ENCODE measurements around the gene CEP128. TPM values are rescaled to one million over a fixed set of nuclear protein-coding genes. Genes with fewer than 3 reads are reported as not detected.

The CEP128 gene
- total RNA-seq, 1 donor from 2014 or later = 1.7 TPM

DNA sequence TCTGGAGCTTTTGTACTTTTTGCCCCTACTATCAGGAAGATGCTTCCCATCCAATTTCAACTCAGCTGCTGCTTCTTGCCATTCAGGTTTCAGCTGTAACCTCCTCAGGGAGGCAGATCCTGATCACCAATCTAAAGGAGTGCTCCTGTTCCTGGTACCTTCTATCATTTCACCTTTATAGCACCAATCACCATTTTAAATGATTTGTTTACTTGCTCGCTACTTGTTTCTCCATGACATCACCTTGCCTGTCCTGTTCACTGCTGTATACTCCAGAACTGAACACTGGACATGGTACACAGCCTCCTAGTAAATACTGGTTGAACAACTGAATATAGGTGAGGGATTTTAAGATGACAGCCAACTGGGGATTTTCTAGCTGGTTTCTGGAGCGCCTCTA lies 443.0 kb downstream of the CEP128 start:
- no peak for DNase-seq (ENCODE audit: low spot score)
- no peak for ATAC-seq

DNA sequence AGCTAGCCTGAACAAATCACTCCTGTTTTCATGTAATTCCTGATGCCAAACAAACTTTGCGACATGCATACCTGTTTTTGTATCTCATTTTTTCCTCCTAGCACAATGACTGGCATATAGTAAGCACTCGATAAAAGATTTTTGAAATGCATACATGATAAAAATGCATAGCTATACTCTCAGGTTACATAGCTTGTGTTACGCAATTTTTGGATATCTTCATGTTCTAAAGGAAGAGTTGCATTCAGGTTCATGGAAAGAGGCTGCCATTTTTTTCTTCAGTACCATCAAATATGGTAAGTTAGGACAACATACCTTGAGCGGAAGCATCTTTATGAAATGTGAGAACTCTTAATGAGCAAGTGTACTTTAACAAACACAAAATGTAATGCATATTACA lies 445.4 kb downstream of the CEP128 start:
- ATAC-seq = no peak

DNA sequence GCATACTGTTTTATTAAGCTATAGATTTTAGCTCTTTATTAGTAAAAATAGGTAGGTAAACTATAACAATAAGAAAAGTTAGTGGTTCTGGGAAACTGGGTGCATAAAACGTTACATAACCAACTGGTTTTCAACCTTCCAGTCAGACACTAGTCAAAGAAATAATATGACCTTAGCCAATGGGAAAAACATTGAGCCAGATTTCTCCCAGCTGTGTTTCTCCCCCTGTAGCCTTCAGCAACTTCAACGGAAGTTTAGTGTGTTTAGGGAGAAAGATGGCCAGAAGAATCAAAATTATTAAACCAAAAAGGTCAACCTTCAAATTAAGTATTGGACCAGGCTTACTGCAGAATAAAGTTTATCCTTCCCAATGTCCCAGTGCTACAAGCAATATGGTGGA lies 446.8 kb downstream of the CEP128 start:
- no peak for DNase-seq (ENCODE audit: low spot score)
- no peak for ATAC-seq

More for the DNA sequence above, 445.4 kb downstream of the CEP128 start:
- no peak for DNase-seq (ENCODE audit: low spot score)

GRCh38 chr14:80493620-80494019 lies 447.9 kb downstream of the CEP128 start:
- ATAC-seq (no peak), DNase-seq (ENCODE audit: low spot score) (no peak)

GRCh38 chr14:80491650-80492049 lies 449.9 kb downstream of the CEP128 start:
- ATAC-seq = no peak
- no peak for DNase-seq (ENCODE audit: low spot score)

- ATAC-seq (no peak), DNase-seq (ENCODE audit: low spot score) (no peak)
These were observed 450.4 kb downstream of the CEP128 start for GRCh38 chr14:80491131-80491530.

GRCh38 chr14:80489513-80489912 lies 452.0 kb downstream of the CEP128 start:
- ATAC-seq (no peak), DNase-seq (ENCODE audit: low spot score) (no peak)

DNA sequence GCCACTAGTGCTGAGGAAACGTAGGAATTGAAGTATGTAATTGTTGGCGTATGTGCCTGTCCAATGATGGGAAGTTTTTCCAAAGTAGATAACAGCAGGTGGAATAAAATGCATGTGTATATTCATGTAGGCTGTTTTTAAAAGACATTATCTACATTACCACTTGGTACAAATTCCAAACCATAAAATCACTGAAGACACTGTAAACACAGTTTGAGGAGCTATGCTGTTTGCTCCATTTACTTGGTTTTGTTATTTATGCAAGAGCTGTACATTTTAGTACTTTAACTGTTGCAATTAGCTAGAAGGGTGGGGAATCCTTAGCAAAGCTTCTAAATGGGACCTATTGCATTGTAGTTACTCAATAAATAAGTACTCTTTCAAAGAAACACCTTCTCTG lies 455.8 kb downstream of the CEP128 start:
- ATAC-seq = no peak

GRCh38 chr14:80483331-80483730 lies 458.2 kb downstream of the CEP128 start:
- ATAC-seq (no peak), DNase-seq (ENCODE audit: low spot score) (no peak)

More for the DNA sequence above, 455.8 kb downstream of the CEP128 start:
- no peak for DNase-seq (ENCODE audit: low spot score)

DNA sequence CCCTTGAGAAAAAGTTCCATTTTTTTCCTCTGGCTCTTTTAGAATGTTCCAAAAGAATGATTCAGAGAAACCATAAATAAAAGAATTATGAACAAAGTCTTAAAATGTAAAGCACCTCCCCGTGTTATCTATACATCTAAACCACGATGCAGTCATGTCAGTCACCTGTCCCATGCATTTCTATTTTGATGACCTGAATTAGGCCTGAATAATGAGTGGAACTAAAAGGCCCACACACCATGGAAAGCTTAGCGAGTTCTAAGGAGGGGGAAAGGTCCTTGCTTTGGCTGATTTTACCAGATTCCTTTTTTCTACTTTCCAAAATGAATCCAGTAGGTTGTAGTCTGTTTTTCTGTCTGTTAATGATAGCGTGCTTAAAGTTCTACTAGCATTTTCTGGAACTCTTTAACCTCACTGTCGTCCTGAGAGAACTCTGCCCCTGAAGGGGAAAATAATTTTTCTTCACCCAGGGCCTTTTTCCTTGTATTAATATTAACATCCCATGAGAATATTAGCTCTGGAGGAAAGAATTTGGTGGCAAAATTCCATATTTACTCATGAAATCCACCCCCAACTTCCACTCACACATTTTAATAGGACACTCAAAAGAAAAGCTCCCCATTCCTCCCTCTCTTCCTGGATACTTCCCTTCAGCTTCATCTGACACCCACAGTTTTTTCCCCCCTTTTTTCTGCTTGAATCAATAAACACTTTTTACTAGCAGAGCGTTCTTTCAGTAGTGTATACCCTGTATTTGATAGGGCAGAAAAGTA lies 464.0 kb downstream of the CEP128 start:
- ATAC-seq = no peak
- no peak for DNase-seq (ENCODE audit: low spot score)

DNA sequence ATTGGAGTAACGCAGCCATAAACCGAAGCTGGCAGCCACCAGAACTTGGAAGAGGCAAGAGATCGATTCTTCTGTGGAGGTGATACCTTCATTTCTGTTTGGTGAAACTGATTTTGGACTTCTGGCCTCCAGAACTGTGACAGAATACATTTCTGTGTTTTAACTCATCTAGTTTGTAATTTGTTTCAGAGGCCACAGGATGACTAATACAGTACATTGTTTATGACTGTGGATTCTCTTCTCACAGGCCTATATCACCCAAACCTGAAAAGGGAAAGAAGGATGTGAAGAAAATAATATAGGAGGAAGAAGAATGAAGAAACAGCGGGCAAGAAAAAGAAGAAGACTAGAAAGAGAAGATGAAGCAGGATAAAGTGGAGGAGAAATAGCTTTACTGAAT lies 466.5 kb downstream of the CEP128 start:
- ATAC-seq = no peak
- DNase-seq (ENCODE audit: low spot score) = no peak

DNA sequence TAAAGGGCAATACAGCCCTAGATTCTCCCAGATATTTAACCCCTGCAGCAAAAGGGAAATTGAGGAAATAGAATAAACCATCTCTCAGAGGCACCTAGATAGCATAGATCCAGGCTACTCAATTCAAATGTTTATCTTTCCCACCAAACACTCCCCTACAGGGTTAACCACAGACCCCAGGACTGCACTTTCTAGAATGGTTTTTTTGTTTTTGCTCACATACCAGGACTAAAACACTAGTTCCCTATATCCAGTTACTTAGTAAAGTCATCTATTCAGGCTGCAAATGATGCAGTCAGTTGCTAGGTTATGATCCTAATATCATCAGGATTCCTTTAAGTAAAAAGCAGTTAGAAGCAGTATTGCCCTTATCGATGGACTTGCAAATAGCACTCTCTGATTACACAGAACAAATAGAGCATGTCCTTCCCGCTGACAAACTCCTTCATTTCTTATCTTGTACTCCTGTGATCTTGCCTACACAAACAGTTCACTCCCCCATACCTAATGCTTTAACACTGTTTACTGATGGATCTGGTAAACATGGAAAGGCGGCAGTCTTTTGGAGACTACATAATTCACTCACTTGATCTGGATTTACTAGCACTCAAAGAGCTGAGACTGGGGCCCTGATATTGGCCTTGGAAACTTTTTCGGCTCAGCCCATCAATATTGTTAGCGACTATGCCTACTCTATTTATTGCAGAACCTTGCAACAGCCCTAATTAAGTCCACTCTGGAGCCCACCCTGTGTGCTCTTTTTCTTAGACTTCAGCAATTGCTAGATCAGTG lies 473.0 kb downstream of the CEP128 start:
- DNase-seq (ENCODE audit: low spot score) (no peak), ATAC-seq (peak; percentile 36)

DNA sequence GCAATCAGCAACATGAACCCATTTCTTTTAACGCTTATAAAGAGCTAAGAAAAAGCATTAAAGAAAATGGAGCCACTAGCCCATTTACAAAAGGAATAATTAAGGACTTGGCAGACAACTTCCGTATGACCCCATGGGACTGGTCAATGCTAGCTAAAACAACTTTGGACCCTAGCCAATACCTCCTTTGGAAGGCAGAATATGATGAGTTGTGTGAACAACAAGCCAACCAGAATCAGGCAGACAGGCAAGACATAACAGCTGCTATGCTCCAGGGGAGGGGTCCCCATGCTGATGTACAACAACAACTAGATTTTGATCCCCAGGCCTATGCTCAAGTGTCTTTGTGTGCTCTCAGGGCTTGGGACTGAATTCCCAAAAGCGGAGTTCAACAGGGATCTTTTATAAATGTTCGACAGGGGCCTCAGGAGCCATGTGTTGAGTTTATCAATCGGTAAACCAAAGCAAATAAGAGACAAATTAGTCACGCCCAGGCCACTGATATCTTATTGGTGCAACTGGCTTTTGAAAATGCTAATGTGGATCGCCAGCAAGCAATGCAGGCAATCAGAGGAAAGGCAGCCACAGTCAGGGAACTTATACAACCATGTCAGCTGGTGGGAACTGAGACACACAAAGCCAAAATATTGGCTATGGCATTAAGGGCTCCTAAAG lies 475.9 kb downstream of the CEP128 start:
- ATAC-seq = no peak
- no peak for DNase-seq (ENCODE audit: low spot score)

DNA sequence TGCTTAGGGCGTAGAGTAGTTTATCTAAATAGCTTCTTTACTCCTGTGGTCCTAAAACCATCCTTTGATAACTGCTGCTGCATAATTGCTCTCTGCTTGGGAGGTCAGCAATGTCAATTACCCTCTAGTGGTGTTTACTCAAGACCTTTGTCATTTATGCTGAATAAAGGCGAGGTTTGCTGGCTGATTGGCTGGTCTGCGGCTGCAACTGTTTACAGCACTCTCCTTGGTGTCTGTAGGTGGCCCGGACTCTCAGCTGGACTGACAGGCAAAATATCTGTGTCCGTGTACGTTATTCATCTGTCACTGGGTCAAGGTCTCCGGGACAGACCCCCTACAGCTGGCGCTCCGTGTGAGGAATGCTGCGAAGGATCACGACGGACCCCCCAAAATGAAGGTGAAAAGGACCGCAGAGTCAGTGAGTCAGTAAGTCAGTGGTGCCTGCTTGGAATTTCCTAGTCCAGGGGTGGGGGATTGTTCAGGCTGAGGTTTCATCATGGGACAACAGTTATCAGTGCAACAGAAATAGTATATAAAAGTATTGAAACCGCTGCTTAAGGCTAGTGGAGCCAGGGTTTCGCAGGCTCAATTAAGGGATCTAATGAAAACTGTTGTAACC lies 476.9 kb downstream of the CEP128 start:
- DNase-seq (ENCODE audit: low spot score) (no peak), ATAC-seq (no peak)

- DNase-seq (ENCODE audit: low spot score) = no peak
- ATAC-seq = no peak
These were observed 485.3 kb downstream of the CEP128 start for GRCh38 chr14:80456209-80456608.

GRCh38 chr14:80455031-80455430 lies 486.5 kb downstream of the CEP128 start:
- ATAC-seq = no peak
- DNase-seq (ENCODE audit: low spot score) = no peak

- DNase-seq (ENCODE audit: low spot score) (no peak), ATAC-seq (no peak)
These were observed 493.3 kb downstream of the CEP128 start for GRCh38 chr14:80448267-80448666.

- DNase-seq (ENCODE audit: low spot score) (no peak), ATAC-seq (no peak)
These were observed 494.1 kb downstream of the CEP128 start for GRCh38 chr14:80447392-80447791.
